ENCODE data around the gene FMN1. TPM values are rescaled to one million over a fixed set of nuclear protein-coding genes. Genes with fewer than 3 reads are reported as not detected.

Gene FMN1
- total RNA-seq, 2 donors from 2014 or later = 0.60 to 1.1 TPM

DNA sequence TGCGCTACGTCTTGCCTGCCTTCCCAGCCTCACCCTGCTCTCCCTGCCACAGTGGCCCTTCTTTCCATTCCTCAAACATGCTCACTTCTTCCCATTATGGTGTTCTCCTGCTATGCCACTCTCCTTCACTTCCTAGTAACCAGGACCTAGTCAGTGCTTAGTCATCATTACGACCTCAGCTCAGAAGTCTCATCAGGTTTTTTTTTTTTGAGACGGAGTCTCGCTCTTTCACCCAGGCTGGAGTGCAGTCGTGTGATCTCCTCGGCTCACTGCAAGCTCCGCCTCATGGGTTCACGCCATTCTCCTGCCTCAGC lies 327.2 kb downstream of the FMN1 start:
- DNase-seq = no peak
- no peak overlapping the region for H3K27ac Mint-ChIP-seq
- no peaks in the 10 kb centered on the region for H3K36me3 Mint-ChIP-seq (ENCODE audit: low read depth)
- H3K36me3 ChIP-seq (ENCODE audit: control insufficient read depth, insufficient read depth, low read length) = no peaks in the 10 kb centered on the region
- no peak overlapping the region for H3K4me3 Mint-ChIP-seq
- no peaks in the 10 kb centered on the region for H3K27me3 ChIP-seq (ENCODE audit: control insufficient read depth, insufficient read depth, low read length, poor library complexity, severe bottlenecking)
- TF ChIP-seq, protein P1, sequence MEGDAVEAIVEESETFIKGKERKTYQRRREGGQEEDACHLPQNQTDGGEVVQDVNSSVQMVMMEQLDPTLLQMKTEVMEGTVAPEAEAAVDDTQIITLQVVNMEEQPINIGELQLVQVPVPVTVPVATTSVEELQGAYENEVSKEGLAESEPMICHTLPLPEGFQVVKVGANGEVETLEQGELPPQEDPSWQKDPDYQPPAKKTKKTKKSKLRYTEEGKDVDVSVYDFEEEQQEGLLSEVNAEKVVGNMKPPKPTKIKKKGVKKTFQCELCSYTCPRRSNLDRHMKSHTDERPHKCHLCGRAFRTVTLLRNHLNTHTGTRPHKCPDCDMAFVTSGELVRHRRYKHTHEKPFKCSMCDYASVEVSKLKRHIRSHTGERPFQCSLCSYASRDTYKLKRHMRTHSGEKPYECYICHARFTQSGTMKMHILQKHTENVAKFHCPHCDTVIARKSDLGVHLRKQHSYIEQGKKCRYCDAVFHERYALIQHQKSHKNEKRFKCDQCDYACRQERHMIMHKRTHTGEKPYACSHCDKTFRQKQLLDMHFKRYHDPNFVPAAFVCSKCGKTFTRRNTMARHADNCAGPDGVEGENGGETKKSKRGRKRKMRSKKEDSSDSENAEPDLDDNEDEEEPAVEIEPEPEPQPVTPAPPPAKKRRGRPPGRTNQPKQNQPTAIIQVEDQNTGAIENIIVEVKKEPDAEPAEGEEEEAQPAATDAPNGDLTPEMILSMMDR (conservative IDR thresholded peaks at IDR 0.05) = no peak
- 84 to 93% methylated on average over 7 to 9 of the region's 9 CpGs for WGBS, 2 experiments (ENCODE audit: insufficient coverage in 1 of 2, insufficient read length in 1 of 2)
- H3K4me1 ChIP-seq (ENCODE audit: control insufficient read depth, insufficient read depth, low read length) = no peaks in the 10 kb centered on the region
- no peaks in the 10 kb centered on the region for H3K9me3 Mint-ChIP-seq
- H3K9ac ChIP-seq (ENCODE audit: extremely low read depth, low read length, poor library complexity, severe bottlenecking) = no peak overlapping the region
- H3K27ac ChIP-seq (ENCODE audit: low read depth, low read length) = no peak overlapping the region
- no peak overlapping the region for H3K4me3 ChIP-seq (ENCODE audit: low read length)
- H3K9me3 ChIP-seq (ENCODE audit: control insufficient read depth, low read length) = no peaks in the 10 kb centered on the region
- peaks cover 17% of the 10 kb centered on the region for H3K4me1 Mint-ChIP-seq
- H3K27me3 Mint-ChIP-seq (ENCODE audit: insufficient read depth) = no peaks in the 10 kb centered on the region

DNA sequence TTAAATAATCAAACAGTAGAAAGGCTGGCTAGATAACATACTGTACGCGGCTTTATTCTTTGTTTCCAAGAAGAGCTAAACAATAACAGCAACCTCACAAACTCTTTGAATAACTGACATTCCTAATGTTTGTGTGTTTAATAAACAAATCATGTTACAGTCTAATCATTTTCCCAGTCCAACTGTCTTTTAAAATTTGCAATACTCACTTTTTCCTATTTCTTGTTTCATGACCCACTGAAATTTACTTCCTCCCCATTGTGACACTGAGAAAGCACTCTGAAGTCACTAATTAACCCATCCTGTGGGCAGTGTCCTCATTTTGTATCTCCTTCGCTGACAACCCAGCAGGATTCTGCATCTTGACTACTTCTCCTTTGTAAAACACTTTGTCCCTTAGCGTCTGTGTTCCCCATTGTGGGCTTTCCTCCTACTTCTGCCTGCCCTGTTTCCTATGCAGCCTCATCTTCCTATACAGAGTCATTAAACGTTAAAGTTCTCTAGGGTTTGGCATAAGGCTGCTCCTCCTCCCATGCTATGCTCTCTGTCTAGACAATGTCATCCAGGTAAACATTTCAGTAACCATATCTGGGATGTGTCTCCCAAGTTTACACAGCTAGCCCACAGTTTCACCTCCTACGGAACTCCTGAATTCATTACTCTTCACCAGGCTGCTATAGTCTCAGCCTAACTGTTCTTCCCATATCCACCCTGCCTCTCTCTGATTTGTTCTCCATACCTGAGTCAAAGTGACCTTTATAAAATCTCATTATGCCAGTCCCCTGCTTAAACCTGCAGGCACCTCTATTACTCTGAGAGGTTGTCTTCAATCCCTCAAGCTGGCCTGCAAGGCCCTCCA lies 327.8 kb downstream of the FMN1 start:
- H3K4me1 Mint-ChIP-seq = peaks cover 20% of the 10 kb centered on the region
- H3K27ac ChIP-seq (ENCODE audit: low read depth, low read length) = no peak overlapping the region
- no peaks in the 10 kb centered on the region for H3K4me1 ChIP-seq (ENCODE audit: control insufficient read depth, insufficient read depth, low read length)
- no peak overlapping the region for H3K4me3 Mint-ChIP-seq
- H3K36me3 ChIP-seq (ENCODE audit: control insufficient read depth, insufficient read depth, low read length) = no peaks in the 10 kb centered on the region
- H3K27me3 ChIP-seq (ENCODE audit: control insufficient read depth, insufficient read depth, low read length, poor library complexity, severe bottlenecking) = no peaks in the 10 kb centered on the region
- 60 to 77% methylated on average over 4 to 6 of the region's 6 CpGs for WGBS, 2 experiments (ENCODE audit: insufficient coverage in 1 of 2, insufficient read length in 1 of 2)
- no peak overlapping the region for H3K27ac Mint-ChIP-seq
- H3K4me3 ChIP-seq (ENCODE audit: low read length) = no peak overlapping the region
- H3K9me3 ChIP-seq (ENCODE audit: control insufficient read depth, low read length) = no peaks in the 10 kb centered on the region
- H3K27me3 Mint-ChIP-seq (ENCODE audit: insufficient read depth) = no peaks in the 10 kb centered on the region
- no peak overlapping the region for H3K9ac ChIP-seq (ENCODE audit: extremely low read depth, low read length, poor library complexity, severe bottlenecking)
- no peaks in the 10 kb centered on the region for H3K9me3 Mint-ChIP-seq
- no peaks in the 10 kb centered on the region for H3K36me3 Mint-ChIP-seq (ENCODE audit: low read depth)
- no peak for DNase-seq
- TF ChIP-seq, protein P1 (conservative IDR thresholded peaks at IDR 0.05) = no peak

DNA sequence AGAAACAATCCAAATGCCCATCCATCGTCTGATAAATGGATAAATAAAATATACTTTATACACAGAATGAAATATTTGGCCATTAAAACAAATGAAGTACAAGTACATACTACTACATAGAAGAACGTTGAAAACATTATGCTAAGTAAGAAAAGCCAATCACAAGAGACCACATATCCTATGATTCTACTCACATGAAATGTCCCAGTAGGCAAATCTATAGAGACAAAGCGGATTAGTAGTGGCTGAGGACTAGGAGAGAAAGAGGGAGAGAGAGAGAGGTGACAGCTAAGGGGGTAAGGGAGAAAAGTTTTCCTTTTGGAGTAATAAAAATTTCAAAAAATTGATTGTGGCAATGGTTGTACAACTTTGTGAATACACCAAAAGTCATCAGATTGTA lies 329.7 kb downstream of the FMN1 start:
- peaks cover 2% of the 10 kb centered on the region for H3K27me3 Mint-ChIP-seq (ENCODE audit: insufficient read depth)
- WGBS, 2 experiments (ENCODE audit: insufficient coverage in 1 of 2, insufficient read length in 1 of 2) = 95 to 100% methylated on average over 1 to 2 of the region's 3 CpGs
- no peak for DNase-seq

More for the DNA sequence above, 329.7 kb downstream of the FMN1 start:
- H3K27ac Mint-ChIP-seq = no peak overlapping the region
- no peaks in the 10 kb centered on the region for H3K9me3 ChIP-seq (ENCODE audit: control insufficient read depth, low read length)
- no peaks in the 10 kb centered on the region for H3K36me3 Mint-ChIP-seq (ENCODE audit: low read depth)
- peaks cover 19% of the 10 kb centered on the region for H3K4me1 Mint-ChIP-seq
- H3K4me3 Mint-ChIP-seq = no peak overlapping the region
- H3K36me3 ChIP-seq (ENCODE audit: control insufficient read depth, insufficient read depth, low read length) = no peaks in the 10 kb centered on the region
- H3K27me3 ChIP-seq (ENCODE audit: control insufficient read depth, insufficient read depth, low read length, poor library complexity, severe bottlenecking) = no peaks in the 10 kb centered on the region
- no peaks in the 10 kb centered on the region for H3K4me1 ChIP-seq (ENCODE audit: control insufficient read depth, insufficient read depth, low read length)
- H3K4me3 ChIP-seq (ENCODE audit: low read length) = no peak overlapping the region
- TF ChIP-seq, protein P1 (conservative IDR thresholded peaks at IDR 0.05) = no peak
- H3K9ac ChIP-seq (ENCODE audit: extremely low read depth, low read length, poor library complexity, severe bottlenecking) = no peak overlapping the region
- no peaks in the 10 kb centered on the region for H3K9me3 Mint-ChIP-seq
- H3K27ac ChIP-seq (ENCODE audit: low read depth, low read length) = no peak overlapping the region

Data from endodermal cell (in vitro differentiated cells).